A673 (cell line): Measurements from ENCODE around the gene DLK2.

Experiments
- CTCF ChIP-seq: fragments of 300-800, 200-600 bp; sonication (generic); conservative IDR thresholded peaks from 2 replicates; pipeline ENCODE4 v1.5.1; 2017; ENCODE audit warnings: low read depth, mild to moderate bottlenecking, antibody characterized with exemption, low read length, moderate library complexity, mixed read lengths
- EZH2 ChIP-seq: fragments of 200-600 bp; sonication (generic); IDR thresholded peaks from 2 replicates; pipeline ENCODE4 v1.6.1; 2017; ENCODE audit warnings: borderline replicate concordance, low read depth, mild to moderate bottlenecking, mixed read lengths, antibody characterized with exemption, low read length; ENCODE audit not compliant: poor library complexity, severe bottlenecking

- no peak for TF ChIP-seq CTCF
- no peak for TF ChIP-seq EZH2
These were observed 37.3 kb upstream of the DLK2 start for GRCh38 chr6:43492673-43493072.
